HCT116 (cell line): ENCODE results near the gene GPHN. TPM values are rescaled to one million over a fixed set of nuclear protein-coding genes. Genes with fewer than 3 reads are reported as not detected.

Experiments used
- ATAC-seq: fragments of 200-7000 bp; cut with Tn5 transposase; 2 replicates; pipeline ENCODE4 v1.9.1; 2020; ENCODE audit warnings: mild to moderate bottlenecking, moderate library complexity
- BruUV-seq: library from RNA; stranded (reverse); fragments of 400-500 nt; replicated peaks from 2 replicates; lab custom pipeline; 2021; lab: Mats Ljungman, UMichigan
- CTCF ChIA-PET: fragments of 300-600 bp; sonication (Branson Sonifier 250); formaldehyde crosslinking; loops from one replicate; lab custom pipeline; 2021; ENCODE audit warnings: antibody characterized with exemption; lab: Charles Lee
- POLR2A ChIA-PET: fragments of 300-600, 350-600 bp; sonication (Branson Sonifier 250); formaldehyde crosslinking; loops from one replicate; lab custom pipeline; 2021; ENCODE audit warnings: antibody characterized with exemption; lab: Charles Lee
- RAD21 ChIA-PET, 2 experiments: fragments of 300-600 bp; sonication (Branson Sonifier 250); formaldehyde crosslinking; loops; one replicate each; lab custom pipeline; 2023; ENCODE audit warnings: low total read pairs in 2 of 2; ENCODE audit not compliant: uncharacterized antibody in 2 of 2, unreplicated experiment in 2 of 2, low non-redundant PET in 1 of 2; lab: Charles Lee
- DNase-seq: peaks from one replicate; pipeline ENCODE4 v3.0.0-alpha.2; 2010; ENCODE audit warnings: low read depth, low spot score
- H2AFZ ChIP-seq: fragments of 200-600 bp; shearing (Covaris generic), sonication (generic); 2 replicates; pipeline ENCODE4 v1.6.1; 2017; ENCODE audit warnings: low read depth, mixed run types, mixed read lengths, antibody characterized with exemption, low read length; ENCODE audit not compliant: poor library complexity, severe bottlenecking
- H3K27ac ChIP-seq: 2 replicates; pipeline ENCODE4 v1.5.1; 2012; ENCODE audit warnings: low read depth, low read length
- H3K27me3 ChIP-seq: fragments of 200-600 bp; sonication (generic); 2 replicates; pipeline ENCODE4 v1.6.1; 2016; ENCODE audit warnings: mixed run types, low read length, mixed read lengths; ENCODE audit not compliant: insufficient read depth
- H3K36me3 ChIP-seq, 2 experiments: fragments of 200-500 bp in 1 of 2; fragments of 200-600 bp in 1 of 2; sonication (Bioruptor generic) in 1 of 2; sonication (generic) in 1 of 2; 2 replicates each; pipeline versions ENCODE4 v1.5.1 to v1.6.1; 2014 to 2016; ENCODE audit warnings: low read length in 2 of 2, inconsistent platforms in 1 of 2, mixed read lengths in 1 of 2, mixed run types in 1 of 2; ENCODE audit not compliant: insufficient read depth in 2 of 2, control insufficient read depth in 1 of 2
- H3K4me1 ChIP-seq, 2 experiments: fragments of 200-600 bp in 1 of 2; sonication (generic) in 1 of 2; 2 replicates each; pipeline versions ENCODE4 v1.5.1 to v1.6.1; 2012 to 2017; ENCODE audit warnings: low read length in 2 of 2, inconsistent platforms in 1 of 2, mild to moderate bottlenecking in 1 of 2, mixed read lengths in 1 of 2, mixed run types in 1 of 2, moderate library complexity in 1 of 2; ENCODE audit not compliant: insufficient read depth in 2 of 2, control insufficient read depth in 1 of 2
- H3K4me2 ChIP-seq: fragments of 200-600 bp; sonication (generic); 2 replicates; pipeline ENCODE4 v1.6.1; 2017; ENCODE audit warnings: mixed run types, low read length, mixed read lengths
- H3K4me3 ChIP-seq, 2 experiments: fragments of 200-600 bp in 1 of 2; sonication (generic) in 1 of 2; replicated peaks in 1 of 2; 2 replicates each; pipeline ENCODE4 v1.5.1; 2011 to 2016; ENCODE audit warnings: low read length in 2 of 2, control low read depth in 1 of 2, low read depth in 1 of 2, mild to moderate bottlenecking in 1 of 2, mixed read lengths in 1 of 2, mixed run types in 1 of 2
- H3K79me2 ChIP-seq: fragments of 200-600 bp; sonication (generic); 2 replicates; pipeline ENCODE4 v1.6.1; 2017; ENCODE audit warnings: mild to moderate bottlenecking, mixed run types, low read length, moderate library complexity, mixed read lengths; ENCODE audit not compliant: insufficient read depth
- H3K9ac ChIP-seq: fragments of 200-600 bp; sonication (generic); 2 replicates; pipeline ENCODE4 v1.6.1; 2016; ENCODE audit warnings: low read length, mixed read lengths
- H3K9me2 ChIP-seq: fragments of 200-600 bp; sonication (generic), shearing (Covaris generic); 2 replicates; pipeline ENCODE4 v1.6.1; 2017; ENCODE audit warnings: mixed run types, mild to moderate bottlenecking, moderate library complexity; ENCODE audit not compliant: insufficient read depth
- H3K9me3 ChIP-seq, 2 experiments: fragments of 200-500 bp in 1 of 2; fragments of 200-600 bp in 1 of 2; sonication (Bioruptor generic) in 1 of 2; sonication (generic) in 1 of 2; 2 replicates each; pipeline ENCODE4 v1.6.1; 2014 to 2017; ENCODE audit warnings: low read length in 2 of 2, mixed read lengths in 2 of 2, inconsistent platforms in 1 of 2, low read depth in 1 of 2, mild to moderate bottlenecking in 1 of 2, mixed run types in 1 of 2, moderate library complexity in 1 of 2; ENCODE audit not compliant: control insufficient read depth in 1 of 2, insufficient read depth in 1 of 2
- H4K20me1 ChIP-seq: fragments of 200-600 bp; sonication (generic), shearing (Covaris generic); 2 replicates; pipeline ENCODE4 v1.6.1; 2017; ENCODE audit warnings: mixed run types, mild to moderate bottlenecking, moderate library complexity; ENCODE audit not compliant: insufficient read depth
- EGR1 ChIP-seq: IDR thresholded peaks from 2 replicates; pipeline ENCODE4 v1.6.1; 2012; ENCODE audit warnings: low read depth
- ELF1 ChIP-seq: IDR thresholded peaks from 2 replicates; pipeline ENCODE4 v1.6.1; 2012; ENCODE audit warnings: low read depth, borderline replicate concordance
- MAX ChIP-seq: IDR thresholded peaks from 2 replicates; pipeline ENCODE4 v1.6.1; 2012
- POLR2AphosphoS5 ChIP-seq: IDR thresholded peaks from 2 replicates; pipeline ENCODE4 v1.6.1; 2011; ENCODE audit warnings: mild to moderate bottlenecking, low read depth, low read length, moderate library complexity
- RAD21 ChIP-seq: IDR thresholded peaks from 2 replicates; pipeline ENCODE4 v1.6.1; 2012; ENCODE audit warnings: low read depth, mild to moderate bottlenecking
- SIN3A ChIP-seq: IDR thresholded peaks from 2 replicates; pipeline ENCODE4 v1.6.1; 2012; ENCODE audit warnings: low read depth
- intact Hi-C: fragments of 100-400 bp; cut with micrococcal nuclease; formaldehyde crosslinking; loops from 2 replicates; pipeline ENCODE4 v1.10.0; 2022
- total RNA-seq: library from RNA; stranded (reverse); gene quantifications from one replicate; pipeline ENCODE4 v1.2.1, GENCODE V29; 2021; ENCODE audit not compliant: unreplicated experiment
- TF ChIP-seq, protein P1 (sequence below): IDR thresholded peaks from 2 replicates; pipeline ENCODE4 v1.6.1; 2011; ENCODE audit warnings: mild to moderate bottlenecking, low read length, moderate library complexity; ENCODE audit not compliant: insufficient replicate concordance; ENCODE audit errors: extremely low read depth
- TF ChIP-seq, protein P2 (sequence below): IDR thresholded peaks from 2 replicates; pipeline ENCODE4 v1.6.1; 2012; ENCODE audit warnings: low read depth

GPHN gene
- total RNA-seq, 1 experiment from 2014 or later: 43.8 TPM

- TF ChIP-seq POLR2AphosphoS5 (no peak), ELF1 (no peak), RAD21 (no peak)
- TF ChIP-seq, protein P1, sequence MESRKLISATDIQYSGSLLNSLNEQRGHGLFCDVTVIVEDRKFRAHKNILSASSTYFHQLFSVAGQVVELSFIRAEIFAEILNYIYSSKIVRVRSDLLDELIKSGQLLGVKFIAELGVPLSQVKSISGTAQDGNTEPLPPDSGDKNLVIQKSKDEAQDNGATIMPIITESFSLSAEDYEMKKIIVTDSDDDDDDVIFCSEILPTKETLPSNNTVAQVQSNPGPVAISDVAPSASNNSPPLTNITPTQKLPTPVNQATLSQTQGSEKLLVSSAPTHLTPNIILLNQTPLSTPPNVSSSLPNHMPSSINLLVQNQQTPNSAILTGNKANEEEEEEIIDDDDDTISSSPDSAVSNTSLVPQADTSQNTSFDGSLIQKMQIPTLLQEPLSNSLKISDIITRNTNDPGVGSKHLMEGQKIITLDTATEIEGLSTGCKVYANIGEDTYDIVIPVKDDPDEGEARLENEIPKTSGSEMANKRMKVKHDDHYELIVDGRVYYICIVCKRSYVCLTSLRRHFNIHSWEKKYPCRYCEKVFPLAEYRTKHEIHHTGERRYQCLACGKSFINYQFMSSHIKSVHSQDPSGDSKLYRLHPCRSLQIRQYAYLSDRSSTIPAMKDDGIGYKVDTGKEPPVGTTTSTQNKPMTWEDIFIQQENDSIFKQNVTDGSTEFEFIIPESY: no peak
Observed at GRCh38 chr14:66916421-66916820, 408.5 kb downstream of the GPHN start (continued).

GRCh38 chr14:66918527-66918926, 410.6 kb downstream of the GPHN start:
- ChIA-PET POLR2A (no interaction called here), RAD21 (no interaction called here), CTCF (no interaction called here)
- no peak for TF ChIP-seq MAX
- TF ChIP-seq, protein P2, sequence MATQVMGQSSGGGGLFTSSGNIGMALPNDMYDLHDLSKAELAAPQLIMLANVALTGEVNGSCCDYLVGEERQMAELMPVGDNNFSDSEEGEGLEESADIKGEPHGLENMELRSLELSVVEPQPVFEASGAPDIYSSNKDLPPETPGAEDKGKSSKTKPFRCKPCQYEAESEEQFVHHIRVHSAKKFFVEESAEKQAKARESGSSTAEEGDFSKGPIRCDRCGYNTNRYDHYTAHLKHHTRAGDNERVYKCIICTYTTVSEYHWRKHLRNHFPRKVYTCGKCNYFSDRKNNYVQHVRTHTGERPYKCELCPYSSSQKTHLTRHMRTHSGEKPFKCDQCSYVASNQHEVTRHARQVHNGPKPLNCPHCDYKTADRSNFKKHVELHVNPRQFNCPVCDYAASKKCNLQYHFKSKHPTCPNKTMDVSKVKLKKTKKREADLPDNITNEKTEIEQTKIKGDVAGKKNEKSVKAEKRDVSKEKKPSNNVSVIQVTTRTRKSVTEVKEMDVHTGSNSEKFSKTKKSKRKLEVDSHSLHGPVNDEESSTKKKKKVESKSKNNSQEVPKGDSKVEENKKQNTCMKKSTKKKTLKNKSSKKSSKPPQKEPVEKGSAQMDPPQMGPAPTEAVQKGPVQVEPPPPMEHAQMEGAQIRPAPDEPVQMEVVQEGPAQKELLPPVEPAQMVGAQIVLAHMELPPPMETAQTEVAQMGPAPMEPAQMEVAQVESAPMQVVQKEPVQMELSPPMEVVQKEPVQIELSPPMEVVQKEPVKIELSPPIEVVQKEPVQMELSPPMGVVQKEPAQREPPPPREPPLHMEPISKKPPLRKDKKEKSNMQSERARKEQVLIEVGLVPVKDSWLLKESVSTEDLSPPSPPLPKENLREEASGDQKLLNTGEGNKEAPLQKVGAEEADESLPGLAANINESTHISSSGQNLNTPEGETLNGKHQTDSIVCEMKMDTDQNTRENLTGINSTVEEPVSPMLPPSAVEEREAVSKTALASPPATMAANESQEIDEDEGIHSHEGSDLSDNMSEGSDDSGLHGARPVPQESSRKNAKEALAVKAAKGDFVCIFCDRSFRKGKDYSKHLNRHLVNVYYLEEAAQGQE: no peak
- TF ChIP-seq SIN3A: no peak
- no peak for TF ChIP-seq EGR1
- BruUV-seq: no TSS peak
- Histone ChIP-seq H3K27me3 (no peaks in the 10 kb centered on the region), H4K20me1 (no peaks in the 10 kb centered on the region), H3K79me2 (no peaks in the 10 kb centered on the region), H3K27ac (no peak overlapping the region), H3K36me3 (no peaks in the 10 kb centered on the region), H3K9ac (no peak overlapping the region), H2AFZ (no peak overlapping the region), H3K4me1 (no peaks in the 10 kb centered on the region), H3K9me3 (no peaks in the 10 kb centered on the region), H3K4me2 (no peak overlapping the region), H3K4me3 (no peak overlapping the region), H3K9me2 (no peaks in the 10 kb centered on the region)
- intact Hi-C loops: no loop called here
- DNase-seq (no peak), ATAC-seq (no peak)
